HepG2 (cell line): ENCODE data around the gene EDN2. TPM values are rescaled to one million over a fixed set of nuclear protein-coding genes. Genes with fewer than 3 reads are reported as not detected.
A peak's percentile ranks its signal among the peaks of the same experiment; 100 is the strongest.

Source experiments
- CENPT ChIP-seq: sonication (generic); formaldehyde crosslinking; IDR thresholded peaks from 2 replicates; pipeline ENCODE4 v1.8.0; 2022; ENCODE audit warnings: low read depth, mild to moderate bottlenecking, moderate library complexity, missing genetic modification reagents
- FOXK1 ChIP-seq: sonication (generic); formaldehyde crosslinking; IDR thresholded peaks from 2 replicates; pipeline ENCODE4 v1.4.0; 2020; ENCODE audit warnings: low read depth, missing genetic modification reagents, borderline replicate concordance
- GATAD1 ChIP-seq: IDR thresholded peaks from 2 replicates; pipeline ENCODE4 v1.6.1; 2016; ENCODE audit warnings: missing genetic modification reagents, missing compliant biosample characterization
- HNF4G ChIP-seq, 2 experiments: sonication (generic) in 1 of 2; formaldehyde crosslinking in 1 of 2; IDR thresholded peaks; 2 replicates each; pipeline versions ENCODE4 v1.4.0 to v1.6.1; 2011 to 2020; ENCODE audit warnings: borderline replicate concordance in 2 of 2, low read depth in 2 of 2, mild to moderate bottlenecking in 2 of 2, low read length in 1 of 2, missing genetic modification reagents in 1 of 2, moderate library complexity in 1 of 2
- ISX ChIP-seq: sonication (generic); formaldehyde crosslinking; conservative IDR thresholded peaks from 2 replicates; pipeline ENCODE4 v1.5.0; 2020; ENCODE audit warnings: missing genetic modification reagents
- KDM5B ChIP-seq: sonication (generic); formaldehyde crosslinking; IDR thresholded peaks from 2 replicates; pipeline ENCODE4 v1.4.0; 2020; ENCODE audit warnings: missing genetic modification reagents, mild to moderate bottlenecking, borderline replicate concordance
- MYC ChIP-seq: sonication (generic); formaldehyde crosslinking; IDR thresholded peaks from 2 replicates; pipeline ENCODE4 v1.9.0; 2021; ENCODE audit warnings: missing genetic modification reagents, borderline replicate concordance
- NCOA1 ChIP-seq: sonication (generic); formaldehyde crosslinking; IDR thresholded peaks from 2 replicates; pipeline ENCODE4 v1.9.0; 2021; ENCODE audit warnings: missing genetic modification reagents
- NR1H2 ChIP-seq: sonication (generic); formaldehyde crosslinking; IDR thresholded peaks from 2 replicates; pipeline ENCODE4 v1.8.1; 2022; ENCODE audit warnings: low read depth, missing genetic modification reagents, borderline replicate concordance
- NR2F1 ChIP-seq, 2 experiments: fragments of 450-650 bp in 1 of 2; formaldehyde crosslinking in 1 of 2; IDR thresholded peaks; 2 replicates each; pipeline versions ENCODE4 v1.5.0 to v1.6.1; 2016 to 2020; ENCODE audit warnings: mild to moderate bottlenecking in 1 of 2, missing compliant biosample characterization in 1 of 2, missing genetic modification reagents in 1 of 2, moderate library complexity in 1 of 2
- PTBP1 ChIP-seq: fragments of 200-400 bp; formaldehyde crosslinking; IDR thresholded peaks from 2 replicates; pipeline ENCODE4 v1.6.1; 2018; ENCODE audit warnings: low read length, low read depth; ENCODE audit not compliant: poor library complexity, severe bottlenecking
- RELA ChIP-seq: sonication (generic); formaldehyde crosslinking; IDR thresholded peaks from 2 replicates; pipeline ENCODE4 v1.4.0; 2020; ENCODE audit warnings: missing genetic modification reagents
- RFX1 ChIP-seq: fragments of 450-650 bp; IDR thresholded peaks from 2 replicates; pipeline ENCODE4 v1.6.1; 2017
- RXRB ChIP-seq: IDR thresholded peaks from 2 replicates; pipeline ENCODE4 v1.6.1; 2016; ENCODE audit warnings: borderline replicate concordance, missing genetic modification reagents, missing compliant biosample characterization
- SIX1 ChIP-seq: sonication (generic); formaldehyde crosslinking; IDR thresholded peaks from 2 replicates; pipeline ENCODE4 v1.4.0; 2020; ENCODE audit warnings: missing genetic modification reagents, borderline replicate concordance
- YY1 ChIP-seq: IDR thresholded peaks from 2 replicates; pipeline ENCODE4 v1.6.1; 2011; ENCODE audit warnings: low read length, low read depth, moderate library complexity, mild to moderate bottlenecking; ENCODE audit not compliant: insufficient read depth, insufficient replicate concordance
- ZC3H4 ChIP-seq: sonication (generic); formaldehyde crosslinking; IDR thresholded peaks from 2 replicates; pipeline ENCODE4 v1.4.0; 2020; ENCODE audit warnings: missing genetic modification reagents, borderline replicate concordance
- ZMYM4 ChIP-seq: sonication (generic); formaldehyde crosslinking; IDR thresholded peaks from 2 replicates; pipeline ENCODE4 v1.8.1; 2023; ENCODE audit warnings: mild to moderate bottlenecking, missing genetic modification reagents
- ZNF501 ChIP-seq: sonication (generic); formaldehyde crosslinking; IDR thresholded peaks from 2 replicates; pipeline ENCODE4 v1.5.1; 2020; ENCODE audit warnings: mild to moderate bottlenecking, moderate library complexity, missing genetic modification reagents
- ZNF546 ChIP-seq: sonication (generic); formaldehyde crosslinking; conservative IDR thresholded peaks from 2 replicates; pipeline ENCODE4 v1.8.1; 2023; ENCODE audit warnings: mild to moderate bottlenecking, missing genetic modification reagents
- ZNF589 ChIP-seq: sonication (generic); formaldehyde crosslinking; conservative IDR thresholded peaks from 2 replicates; pipeline ENCODE4 v1.8.0; 2022; ENCODE audit warnings: mild to moderate bottlenecking, moderate library complexity, missing genetic modification reagents
- ZNF672 ChIP-seq: sonication (generic); formaldehyde crosslinking; IDR thresholded peaks from 2 replicates; pipeline ENCODE4 v1.8.1; 2022; ENCODE audit warnings: missing genetic modification reagents
- ZNF775 ChIP-seq: sonication (generic); formaldehyde crosslinking; IDR thresholded peaks from 2 replicates; pipeline ENCODE4 v1.4.0; 2020; ENCODE audit warnings: missing genetic modification reagents, mild to moderate bottlenecking, moderate library complexity, borderline replicate concordance
- polyA plus RNA-seq, 8 experiments: library from polyadenylated mRNA; depleted of rRNA in 3 of 8; stranded (reverse) in 7 of 8; unstranded in 1 of 8; fragments of >200 nt; fragmentation: Illumina TruSeq in 4 of 8; extraction: Trizol in 4 of 8; gene quantifications; 2 replicates each; pipeline versions ENCODE4 v1.2.1 to v1.2.3, GENCODE V29; 2011 to 2016; ENCODE audit warnings: low read depth in 4 of 8, missing spikeins in 1 of 8, mixed read lengths in 1 of 8; ENCODE audit not compliant: insufficient read depth in 1 of 8
- total RNA-seq, 5 experiments: library from RNA; depleted of rRNA; stranded (reverse); fragments of >200 nt; fragmentation: Illumina TruSeq; extraction: Trizol; gene quantifications; 2 replicates each; pipeline ENCODE4 v1.2.3, GENCODE V29; 2016; ENCODE audit warnings: low read depth in 1 of 5
- TF ChIP-seq, protein P1 (sequence below): sonication (generic); formaldehyde crosslinking; IDR thresholded peaks from 2 replicates; pipeline ENCODE4 v1.4.0; 2020; ENCODE audit warnings: missing genetic modification reagents
- TF ChIP-seq, protein P2 (sequence below): sonication (generic); IDR thresholded peaks from 2 replicates; pipeline ENCODE4 v1.6.1; 2016; ENCODE audit warnings: low read depth, borderline replicate concordance
- TF ChIP-seq, protein P3 (sequence below): IDR thresholded peaks from 2 replicates; pipeline ENCODE4 v1.6.1; 2016; ENCODE audit warnings: missing genetic modification reagents, missing compliant biosample characterization
- TF ChIP-seq, protein P4 (sequence below): IDR thresholded peaks from 2 replicates; pipeline ENCODE4 v1.6.1; 2016; ENCODE audit warnings: missing compliant biosample characterization, missing genetic modification reagents, borderline replicate concordance

The EDN2 gene
- total and polyA plus RNA-seq, 2 of the 13 experiments (the other 11 are each of a cell fraction or from before 2014, with no cell fraction given), result not detected

DNA sequence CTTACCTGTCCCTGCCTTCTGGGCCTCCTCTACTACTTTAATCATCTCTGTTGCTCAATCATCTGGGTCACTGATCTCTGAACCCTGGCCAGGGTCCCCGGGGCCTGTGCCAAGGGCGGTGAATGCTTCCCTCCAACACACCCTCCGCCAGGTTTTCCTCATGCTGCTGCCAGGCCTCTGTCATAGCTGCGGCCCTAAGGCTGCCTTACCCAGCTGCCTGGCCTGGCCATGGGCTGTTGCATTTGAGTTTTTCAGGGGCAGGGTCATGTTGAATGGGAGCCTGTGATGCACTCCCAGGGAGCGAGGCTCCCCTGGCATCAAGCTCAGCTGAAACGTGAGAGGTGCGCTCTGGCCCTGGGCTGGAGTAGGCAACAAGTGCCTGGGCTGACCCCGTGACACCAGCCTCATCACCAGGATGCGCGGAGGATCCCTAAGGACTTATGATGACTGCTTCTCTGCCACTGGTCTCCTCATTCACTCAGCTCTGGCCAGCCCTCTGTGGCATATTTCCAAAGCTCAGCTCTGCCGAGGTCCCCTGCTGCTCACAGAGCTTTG, 7.6 kb downstream of the EDN2 start (continued):
- TF ChIP-seq, protein P1, sequence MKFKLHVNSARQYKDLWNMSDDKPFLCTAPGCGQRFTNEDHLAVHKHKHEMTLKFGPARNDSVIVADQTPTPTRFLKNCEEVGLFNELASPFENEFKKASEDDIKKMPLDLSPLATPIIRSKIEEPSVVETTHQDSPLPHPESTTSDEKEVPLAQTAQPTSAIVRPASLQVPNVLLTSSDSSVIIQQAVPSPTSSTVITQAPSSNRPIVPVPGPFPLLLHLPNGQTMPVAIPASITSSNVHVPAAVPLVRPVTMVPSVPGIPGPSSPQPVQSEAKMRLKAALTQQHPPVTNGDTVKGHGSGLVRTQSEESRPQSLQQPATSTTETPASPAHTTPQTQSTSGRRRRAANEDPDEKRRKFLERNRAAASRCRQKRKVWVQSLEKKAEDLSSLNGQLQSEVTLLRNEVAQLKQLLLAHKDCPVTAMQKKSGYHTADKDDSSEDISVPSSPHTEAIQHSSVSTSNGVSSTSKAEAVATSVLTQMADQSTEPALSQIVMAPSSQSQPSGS (CRISPR knock-in tag), result no peak
- TF ChIP-seq HNF4G (IDR thresholded peaks at IDR 0.05; ENCODE audit: borderline replicate concordance, low read depth, low read length) (peak; percentile 74), HNF4G (CRISPR knock-in tag; IDR thresholded peaks at IDR 0.05; ENCODE audit: borderline replicate concordance, low read depth) (peak; percentile 38; the same call in 1 of the 2 replicates), NCOA1 (CRISPR knock-in tag) (no peak), ZMYM4 (CRISPR knock-in tag) (no peak), SIX1 (CRISPR knock-in tag) (no peak), MYC (CRISPR knock-in tag) (no peak), ZNF672 (CRISPR knock-in tag) (no peak), YY1 (no peak), ZNF589 (no peak), RXRB (CRISPR knock-in tag) (0 out of 2 replicates have a peak, but pooled peaks have one; percentile 18), ZNF775 (no peak), NR1H2 (CRISPR knock-in tag) (no peak), RELA (CRISPR knock-in tag) (no peak), ZC3H4 (no peak), FOXK1 (CRISPR knock-in tag) (no peak), RFX1 (no peak), ISX (no peak), ZNF501 (CRISPR knock-in tag) (0 out of 2 replicates have a peak, but pooled peaks have one; percentile 24), NR2F1 (CRISPR knock-in tag; IDR thresholded peaks at IDR 0.05) (peak; percentile 31 to 63; a peak in 3 of 4 replicates), GATAD1 (CRISPR knock-in tag) (no peak), PTBP1 (no peak), CENPT (no peak), ZNF546 (CRISPR knock-in tag) (no peak), KDM5B (no peak)
- TF ChIP-seq, protein P2, sequence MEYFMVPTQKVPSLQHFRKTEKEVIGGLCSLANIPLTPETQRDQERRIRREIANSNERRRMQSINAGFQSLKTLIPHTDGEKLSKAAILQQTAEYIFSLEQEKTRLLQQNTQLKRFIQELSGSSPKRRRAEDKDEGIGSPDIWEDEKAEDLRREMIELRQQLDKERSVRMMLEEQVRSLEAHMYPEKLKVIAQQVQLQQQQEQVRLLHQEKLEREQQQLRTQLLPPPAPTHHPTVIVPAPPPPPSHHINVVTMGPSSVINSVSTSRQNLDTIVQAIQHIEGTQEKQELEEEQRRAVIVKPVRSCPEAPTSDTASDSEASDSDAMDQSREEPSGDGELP, result no peak
- TF ChIP-seq, protein P3, sequence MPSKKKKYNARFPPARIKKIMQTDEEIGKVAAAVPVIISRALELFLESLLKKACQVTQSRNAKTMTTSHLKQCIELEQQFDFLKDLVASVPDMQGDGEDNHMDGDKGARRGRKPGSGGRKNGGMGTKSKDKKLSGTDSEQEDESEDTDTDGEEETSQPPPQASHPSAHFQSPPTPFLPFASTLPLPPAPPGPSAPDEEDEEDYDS, result no peak
- TF ChIP-seq, protein P4, sequence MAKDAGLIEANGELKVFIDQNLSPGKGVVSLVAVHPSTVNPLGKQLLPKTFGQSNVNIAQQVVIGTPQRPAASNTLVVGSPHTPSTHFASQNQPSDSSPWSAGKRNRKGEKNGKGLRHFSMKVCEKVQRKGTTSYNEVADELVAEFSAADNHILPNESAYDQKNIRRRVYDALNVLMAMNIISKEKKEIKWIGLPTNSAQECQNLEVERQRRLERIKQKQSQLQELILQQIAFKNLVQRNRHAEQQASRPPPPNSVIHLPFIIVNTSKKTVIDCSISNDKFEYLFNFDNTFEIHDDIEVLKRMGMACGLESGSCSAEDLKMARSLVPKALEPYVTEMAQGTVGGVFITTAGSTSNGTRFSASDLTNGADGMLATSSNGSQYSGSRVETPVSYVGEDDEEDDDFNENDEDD (CRISPR knock-in tag), result peak; percentile 23; the same call in 1 of the 2 replicates
